ENCODE data around the gene SPARC. TPM values are rescaled to one million over a fixed set of nuclear protein-coding genes. Genes with fewer than 3 reads are reported as not detected.

SPARC gene
- total and polyA plus RNA-seq, 2 donors (not counting 1 experiment from before 2014, with no cell fraction given): 0.45 TPM; not detected in 1

DNA sequence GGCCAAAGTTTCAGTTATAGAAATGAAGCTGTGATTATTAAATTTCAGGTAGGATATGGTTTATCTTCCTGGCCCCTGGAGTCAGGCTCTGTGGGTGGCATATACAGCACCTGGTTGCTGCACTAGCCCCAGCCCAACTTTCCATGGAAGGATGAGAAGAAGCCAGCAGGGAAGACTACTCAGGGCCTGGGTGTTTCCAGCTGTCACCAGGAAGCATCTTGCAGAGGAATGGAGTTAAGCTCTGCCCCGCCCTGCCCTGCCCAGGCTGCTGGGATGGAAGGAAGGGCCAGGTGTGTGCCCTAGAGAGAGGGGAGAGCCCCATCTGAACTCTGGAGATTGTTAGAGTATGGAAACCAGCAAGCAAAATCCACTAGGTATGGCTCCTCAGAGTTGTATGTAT lies 52.8 kb downstream of the SPARC start:
- H3K4me3 Mint-ChIP-seq: no peak overlapping the region
- ATAC-seq (ENCODE audit: low read depth): no peak

DNA sequence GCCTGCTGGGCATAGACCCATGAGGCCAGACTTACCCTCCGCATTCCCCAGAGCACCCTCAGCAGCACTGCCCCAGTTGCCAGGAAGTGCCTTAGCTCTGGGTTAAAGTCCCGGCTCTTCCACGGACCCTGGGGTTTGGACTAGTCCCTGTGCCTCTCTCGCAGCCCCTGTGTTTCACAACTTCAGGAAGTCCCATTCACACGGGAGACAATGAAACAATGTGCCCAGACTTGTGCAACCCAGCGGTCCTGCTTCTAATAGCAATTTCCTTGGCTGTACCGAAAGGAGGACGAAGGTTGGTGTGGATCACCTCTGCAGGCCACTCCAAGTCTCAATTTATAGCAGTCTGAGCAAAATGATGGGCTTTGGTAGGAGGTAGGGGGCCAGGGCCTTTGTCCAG lies 53.8 kb downstream of the SPARC start:
- H3K79me2 ChIP-seq (ENCODE audit: control insufficient read depth, insufficient read depth, low read length): no peaks in the 10 kb centered on the region
- peaks cover 0 to 6% (median 3%) of the 10 kb centered on the region in 4 experiments for H3K27me3 ChIP-seq (replicated peaks in 1 of 4; ENCODE audit: control extremely low read depth in 1 of 4, control insufficient read depth in 3 of 4, insufficient read depth in 4 of 4, low read length in 3 of 4)
- H3K9ac ChIP-seq (ENCODE audit: low read length): no peak overlapping the region
- WGBS (ENCODE audit: insufficient coverage): 93% methylated on average over 8 of the region's 8 CpGs
- no peak overlapping the region for H3K27ac ChIP-seq (ENCODE audit: low read length in 2 of 2)
- H3K4me1 ChIP-seq (ENCODE audit: control insufficient read depth in 2 of 2, insufficient read depth in 2 of 2, low read length in 2 of 2): no peaks in the 10 kb centered on the region
- no peak overlapping the region for H2AFZ ChIP-seq (ENCODE audit: insufficient read depth, low read depth, low read length, poor library complexity, severe bottlenecking)
- no peak overlapping the region for H3K4me3 ChIP-seq (ENCODE audit: control extremely low read depth in 1 of 5, extremely low read depth in 1 of 5, insufficient read depth in 1 of 5, low read depth in 2 of 5, low read length in 4 of 5)
- H3K4me3 Mint-ChIP-seq: no peak overlapping the region
- ChIA-PET POLR2A (no interaction called here), CTCF (no interaction called here)
- peaks cover 28% of the 10 kb centered on the region for H3K27me3 Mint-ChIP-seq
- H3K27ac Mint-ChIP-seq: no peak overlapping the region
- H4K20me1 ChIP-seq (ENCODE audit: control insufficient read depth, insufficient read depth, low read length, poor library complexity, severe bottlenecking): no peaks in the 10 kb centered on the region
- H3K4me2 ChIP-seq (replicated peaks; ENCODE audit: low read depth, low read length, poor library complexity, severe bottlenecking): no peak overlapping the region
- H3K9me3 ChIP-seq (ENCODE audit: control extremely low read depth in 1 of 3, control insufficient read depth in 2 of 3, insufficient read depth in 1 of 3, low read length in 2 of 3): no peaks in the 10 kb centered on the region
- TF ChIP-seq EZH2 (IDR thresholded peaks at IDR 0.05; ENCODE audit: borderline replicate concordance, insufficient read depth, low read depth, low read length, poor library complexity, severe bottlenecking) (no peak), CTCF (IDR thresholded peaks at IDR 0.05) (no peak)
- H3K9me3 Mint-ChIP-seq (ENCODE audit: insufficient read depth): no peaks in the 10 kb centered on the region
- no peaks in the 10 kb centered on the region for H3K36me3 ChIP-seq (replicated peaks in 1 of 2; ENCODE audit: control extremely low read depth in 1 of 2, control insufficient read depth in 1 of 2, extremely low read depth in 1 of 2, insufficient read depth in 2 of 2, low read length in 1 of 2)
- ATAC-seq (ENCODE audit: low read depth) (no peak), DNase-seq (no peak)
- intact Hi-C loops (cut with micrococcal nuclease): no loop called here
- no peaks in the 10 kb centered on the region for H3K4me1 Mint-ChIP-seq

More for the DNA sequence above, 52.8 kb downstream of the SPARC start:
- WGBS (ENCODE audit: insufficient coverage): 67% methylated on average over 1 of the region's 1 CpG
- TF ChIP-seq CTCF (IDR thresholded peaks at IDR 0.05): no peak
- TF ChIP-seq EZH2 (IDR thresholded peaks at IDR 0.05; ENCODE audit: borderline replicate concordance, insufficient read depth, low read depth, low read length, poor library complexity, severe bottlenecking): no peak
- no peaks in the 10 kb centered on the region for H3K9me3 ChIP-seq (ENCODE audit: control extremely low read depth in 1 of 3, control insufficient read depth in 2 of 3, insufficient read depth in 1 of 3, low read length in 2 of 3)
- CTCF ChIA-PET: interaction anchor here (0.6 kb wide), 1 partner anchor 27 kb away, joined by 3 read pairs; no protein-coding TSS in a partner anchor
- no peaks in the 10 kb centered on the region for H3K36me3 ChIP-seq (replicated peaks in 1 of 2; ENCODE audit: control extremely low read depth in 1 of 2, control insufficient read depth in 1 of 2, extremely low read depth in 1 of 2, insufficient read depth in 2 of 2, low read length in 1 of 2)
- Mint-ChIP-seq H3K27me3 (peaks cover 28% of the 10 kb centered on the region), H3K4me1 (no peaks in the 10 kb centered on the region), H3K27ac (no peak overlapping the region), H3K9me3 (ENCODE audit: insufficient read depth) (no peaks in the 10 kb centered on the region)
- H3K4me1 ChIP-seq (ENCODE audit: control insufficient read depth in 2 of 2, insufficient read depth in 2 of 2, low read length in 2 of 2): no peaks in the 10 kb centered on the region
- H3K27ac ChIP-seq (ENCODE audit: low read length in 2 of 2): no peak overlapping the region
- no peaks in the 10 kb centered on the region for H4K20me1 ChIP-seq (ENCODE audit: control insufficient read depth, insufficient read depth, low read length, poor library complexity, severe bottlenecking)
- no peak overlapping the region for H2AFZ ChIP-seq (ENCODE audit: insufficient read depth, low read depth, low read length, poor library complexity, severe bottlenecking)
- POLR2A ChIA-PET: no interaction called here
- no peak overlapping the region for H3K4me3 ChIP-seq (ENCODE audit: control extremely low read depth in 1 of 5, extremely low read depth in 1 of 5, insufficient read depth in 1 of 5, low read depth in 2 of 5, low read length in 4 of 5)
- H3K9ac ChIP-seq (ENCODE audit: low read length): no peak overlapping the region
- no peaks in the 10 kb centered on the region for H3K79me2 ChIP-seq (ENCODE audit: control insufficient read depth, insufficient read depth, low read length)
- DNase-seq: no peak
- no peak overlapping the region for H3K4me2 ChIP-seq (replicated peaks; ENCODE audit: low read depth, low read length, poor library complexity, severe bottlenecking)
- intact Hi-C loops (cut with micrococcal nuclease): no loop called here
- H3K27me3 ChIP-seq (replicated peaks in 1 of 4; ENCODE audit: control extremely low read depth in 1 of 4, control insufficient read depth in 3 of 4, insufficient read depth in 4 of 4, low read length in 3 of 4): peaks cover 0 to 6% (median 3%) of the 10 kb centered on the region in 4 experiments

All from B cell (primary cell).